Measurements from ENCODE around the gene NR3C2.

DNA sequence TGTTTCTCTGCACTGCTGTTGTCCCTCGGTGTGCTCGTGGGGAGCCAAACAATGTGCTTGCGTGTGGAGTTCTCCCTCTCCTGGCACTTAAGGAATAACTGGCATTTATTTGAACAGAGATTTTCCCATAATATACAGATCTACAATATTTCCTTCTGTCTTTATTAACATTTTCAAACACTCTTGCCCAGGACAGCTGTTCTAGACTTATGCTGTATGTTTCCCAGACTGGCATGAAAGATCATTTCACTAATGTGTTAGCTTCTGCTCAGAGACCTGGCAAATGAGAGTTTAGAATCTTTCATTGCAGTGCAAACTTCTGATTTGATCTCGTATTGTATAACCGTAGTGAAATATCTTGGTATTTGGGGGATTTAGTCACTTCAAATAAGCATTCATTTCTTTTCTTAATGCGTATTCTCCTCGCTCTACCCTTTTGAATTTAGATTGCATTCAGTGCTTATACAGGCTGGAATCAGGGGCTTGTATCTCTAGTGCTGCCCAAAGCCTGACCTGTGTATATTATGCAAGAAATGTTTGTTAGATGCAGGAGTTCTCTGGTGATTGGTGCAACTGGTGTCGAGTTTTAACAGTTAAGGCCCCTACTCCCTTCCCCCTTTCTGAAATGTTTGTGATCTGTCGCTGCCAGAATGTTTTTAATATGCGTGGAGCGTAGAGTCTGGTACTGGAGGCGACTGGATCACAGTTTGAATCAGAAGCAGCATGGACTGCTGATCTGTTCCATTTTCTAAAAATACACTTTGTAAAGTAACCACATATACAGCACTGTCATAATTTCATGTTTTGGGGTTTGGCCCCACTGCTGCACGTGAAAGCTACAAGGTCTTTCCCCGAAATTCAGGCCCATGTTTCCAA is 384.0 kb downstream of the NR3C2 start:
- TF ChIP-seq, protein P1, sequence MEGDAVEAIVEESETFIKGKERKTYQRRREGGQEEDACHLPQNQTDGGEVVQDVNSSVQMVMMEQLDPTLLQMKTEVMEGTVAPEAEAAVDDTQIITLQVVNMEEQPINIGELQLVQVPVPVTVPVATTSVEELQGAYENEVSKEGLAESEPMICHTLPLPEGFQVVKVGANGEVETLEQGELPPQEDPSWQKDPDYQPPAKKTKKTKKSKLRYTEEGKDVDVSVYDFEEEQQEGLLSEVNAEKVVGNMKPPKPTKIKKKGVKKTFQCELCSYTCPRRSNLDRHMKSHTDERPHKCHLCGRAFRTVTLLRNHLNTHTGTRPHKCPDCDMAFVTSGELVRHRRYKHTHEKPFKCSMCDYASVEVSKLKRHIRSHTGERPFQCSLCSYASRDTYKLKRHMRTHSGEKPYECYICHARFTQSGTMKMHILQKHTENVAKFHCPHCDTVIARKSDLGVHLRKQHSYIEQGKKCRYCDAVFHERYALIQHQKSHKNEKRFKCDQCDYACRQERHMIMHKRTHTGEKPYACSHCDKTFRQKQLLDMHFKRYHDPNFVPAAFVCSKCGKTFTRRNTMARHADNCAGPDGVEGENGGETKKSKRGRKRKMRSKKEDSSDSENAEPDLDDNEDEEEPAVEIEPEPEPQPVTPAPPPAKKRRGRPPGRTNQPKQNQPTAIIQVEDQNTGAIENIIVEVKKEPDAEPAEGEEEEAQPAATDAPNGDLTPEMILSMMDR (IDR thresholded peaks at IDR 0.05; ENCODE audit: low read length), result no peak
- no peak for TF ChIP-seq EZH2 (IDR thresholded peaks at IDR 0.05; ENCODE audit: borderline replicate concordance, low read length)

All from OCI-LY1 (cell line).